GM18951 (cell line): Measurements from ENCODE around the gene CUEDC2.
A peak's percentile ranks its signal among the peaks of the same experiment; 100 is the strongest.

ENCODE experiments used
- POLR2A ChIP-seq: IDR thresholded peaks from 4 replicates; pipeline ENCODE4 v1.6.1; 2011; ENCODE audit warnings: mild to moderate bottlenecking; ENCODE audit not compliant: insufficient read length, insufficient read depth; ENCODE audit errors: extremely low read depth
- in situ Hi-C: fragments of 300-500 bp; cut with MboI; formaldehyde crosslinking; loops from one replicate; pipeline ENCODE4 v1.12.0; 2022; ENCODE audit warnings: low sequenced_read_pairs, mixed read lengths, inconsistent platforms; ENCODE audit not compliant: unreplicated experiment

The CUEDC2 gene

GRCh38 chr10:102449321-102450123 lies 17.1 kb upstream of the CUEDC2 start:
- in situ Hi-C loops, result no loop called here
- peak; percentile 8 for TF ChIP-seq POLR2A

- in situ Hi-C loops, result no loop called here
- no peak for TF ChIP-seq POLR2A
Measured at GRCh38 chr10:102444851-102445250, 12.5 kb upstream of the CUEDC2 start.

- in situ Hi-C loops, result no loop called here
- no peak for TF ChIP-seq POLR2A
Measured at GRCh38 chr10:102438374-102438773, 6.0 kb upstream of the CUEDC2 start.

GRCh38 chr10:102437515-102437914 lies 5.1 kb upstream of the CUEDC2 start:
- in situ Hi-C loops, result no loop called here
- no peak for TF ChIP-seq POLR2A

GRCh38 chr10:102436312-102436711 lies 3.9 kb upstream of the CUEDC2 start:
- in situ Hi-C loops, result no loop called here
- no peak for TF ChIP-seq POLR2A

- peak; percentile 55 for TF ChIP-seq POLR2A
- in situ Hi-C loops, result no loop called here
Measured at GRCh38 chr10:102435529-102436233, 3.3 kb upstream of the CUEDC2 start.

- in situ Hi-C loops, result no loop called here
- no peak for TF ChIP-seq POLR2A
Measured at GRCh38 chr10:102435133-102435497, 2.7 kb upstream of the CUEDC2 start.

GRCh38 chr10:102434394-102435132 lies 2.2 kb upstream of the CUEDC2 start:
- TF ChIP-seq POLR2A, result no peak
- in situ Hi-C loops, result no loop called here

GRCh38 chr10:102433619-102434046 lies 1.3 kb upstream of the CUEDC2 start:
- TF ChIP-seq POLR2A, result no peak
- in situ Hi-C loops, result no loop called here

GRCh38 chr10:102431452-102432124 lies 786 bp downstream of the CUEDC2 start:
- in situ Hi-C loops, result no loop called here
- no peak for TF ChIP-seq POLR2A

- TF ChIP-seq POLR2A, result no peak
Measured at GRCh38 chr10:102429468-102429867, 2.9 kb downstream of the CUEDC2 start.

GRCh38 chr10:102426803-102427287 lies 5.5 kb downstream of the CUEDC2 start:
- in situ Hi-C loops, result no loop called here

More at GRCh38 chr10:102429468-102429867, 2.9 kb downstream of the CUEDC2 start:
- in situ Hi-C loops, result no loop called here

GRCh38 chr10:102425444-102425843 lies 6.9 kb downstream of the CUEDC2 start:
- in situ Hi-C loops, result no loop called here
- TF ChIP-seq POLR2A, result no peak

More at GRCh38 chr10:102426803-102427287, 5.5 kb downstream of the CUEDC2 start:
- TF ChIP-seq POLR2A, result no peak
